Mucosa of stomach (tissue), 1 donor: ENCODE results near the gene PKHD1.
"Not testable (repeated sequence)": the region's sequence is repeated elsewhere in the genome, so short reads cannot be mapped to it uniquely, and the experiment has no call there.

Experiments
- H3K27me3 ChIP-seq: one replicate; pipeline ENCODE4 v1.7.0; 2013; ENCODE audit warnings: mild to moderate bottlenecking, low read length; ENCODE audit not compliant: control insufficient read depth, insufficient read depth
- H3K36me3 ChIP-seq: one replicate; pipeline ENCODE4 v1.7.0; 2013; ENCODE audit warnings: low read length; ENCODE audit not compliant: control insufficient read depth, insufficient read depth
- H3K4me1 ChIP-seq: one replicate; pipeline ENCODE4 v1.7.0; 2013; ENCODE audit warnings: mild to moderate bottlenecking, low read length; ENCODE audit not compliant: control insufficient read depth, insufficient read depth
- H3K4me3 ChIP-seq: one replicate; pipeline ENCODE4 v1.7.0; 2013; ENCODE audit warnings: low read length
- H3K9ac ChIP-seq: one replicate; pipeline ENCODE4 v1.7.0; 2013; ENCODE audit warnings: mild to moderate bottlenecking, low read length, moderate library complexity
- H3K9me3 ChIP-seq: one replicate; pipeline ENCODE4 v1.7.0; 2013; ENCODE audit warnings: mild to moderate bottlenecking, low read length, moderate library complexity; ENCODE audit not compliant: control insufficient read depth
- donor health status: Pancreatic carcinoma.

PKHD1 gene

GRCh38 chr6:51856508-51856907 lies 230.9 kb downstream of the PKHD1 start:
- Histone ChIP-seq H3K27me3 (no peaks in the 10 kb centered on the region), H3K9ac (no peak overlapping the region), H3K4me1 (peaks cover 10% of the 10 kb centered on the region), H3K4me3 (no peak overlapping the region), H3K36me3 (no peaks in the 10 kb centered on the region), H3K9me3 (no peaks in the 10 kb centered on the region)

GRCh38 chr6:51855310-51856082 lies 231.9 kb downstream of the PKHD1 start:
- H3K36me3 ChIP-seq, result no peaks in the 10 kb centered on the region
- no peaks in the 10 kb centered on the region for H3K27me3 ChIP-seq
- H3K9ac ChIP-seq, result no peak overlapping the region
- no peak overlapping the region for H3K4me3 ChIP-seq
- H3K9me3 ChIP-seq, result no peaks in the 10 kb centered on the region
- H3K4me1 ChIP-seq, result peaks cover 10% of the 10 kb centered on the region

- Histone ChIP-seq H3K4me1 (peaks cover 6% of the 10 kb centered on the region), H3K4me3 (no peak overlapping the region), H3K9me3 (no peaks in the 10 kb centered on the region), H3K9ac (no peak overlapping the region), H3K27me3 (no peaks in the 10 kb centered on the region), H3K36me3 (no peaks in the 10 kb centered on the region)
Observed at GRCh38 chr6:51854876-51855275, 232.5 kb downstream of the PKHD1 start.

- H3K9me3 ChIP-seq, result no peaks in the 10 kb centered on the region
- H3K36me3 ChIP-seq, result no peaks in the 10 kb centered on the region
- H3K27me3 ChIP-seq, result no peaks in the 10 kb centered on the region
- no peak overlapping the region for H3K4me3 ChIP-seq
- peaks cover 6% of the 10 kb centered on the region for H3K4me1 ChIP-seq
- H3K9ac ChIP-seq, result no peak overlapping the region
Observed at GRCh38 chr6:51854347-51854746, 233.1 kb downstream of the PKHD1 start.

GRCh38 chr6:51853109-51853508 lies 234.3 kb downstream of the PKHD1 start:
- H3K36me3 ChIP-seq, result not testable (repeated sequence)

GRCh38 chr6:51846531-51846930 lies 240.9 kb downstream of the PKHD1 start:
- Histone ChIP-seq H3K9me3 (no peaks in the 10 kb centered on the region), H3K4me3 (no peak overlapping the region), H3K4me1 (no peaks in the 10 kb centered on the region), H3K9ac (no peak overlapping the region), H3K27me3 (no peaks in the 10 kb centered on the region), H3K36me3 (no peaks in the 10 kb centered on the region)

More at GRCh38 chr6:51853109-51853508, 234.3 kb downstream of the PKHD1 start:
- H3K9me3 ChIP-seq, H3K9ac ChIP-seq, H3K27me3 ChIP-seq, H3K4me3 ChIP-seq, H3K4me1 ChIP-seq: not testable (repeated sequence)

GRCh38 chr6:51844336-51844735 lies 243.1 kb downstream of the PKHD1 start:
- Histone ChIP-seq H3K9me3 (no peaks in the 10 kb centered on the region), H3K36me3 (no peaks in the 10 kb centered on the region), H3K4me3 (no peak overlapping the region), H3K9ac (no peak overlapping the region), H3K27me3 (no peaks in the 10 kb centered on the region), H3K4me1 (no peaks in the 10 kb centered on the region)

GRCh38 chr6:51843456-51844056 lies 243.9 kb downstream of the PKHD1 start:
- H3K36me3 ChIP-seq, result no peaks in the 10 kb centered on the region
- H3K9ac ChIP-seq, result no peak overlapping the region
- no peak overlapping the region for H3K4me3 ChIP-seq
- H3K9me3 ChIP-seq, result no peaks in the 10 kb centered on the region
- no peaks in the 10 kb centered on the region for H3K27me3 ChIP-seq
- H3K4me1 ChIP-seq, result no peaks in the 10 kb centered on the region

GRCh38 chr6:51842804-51843378 lies 244.5 kb downstream of the PKHD1 start:
- Histone ChIP-seq H3K9me3 (no peaks in the 10 kb centered on the region), H3K4me3 (no peak overlapping the region), H3K27me3 (no peaks in the 10 kb centered on the region), H3K36me3 (no peaks in the 10 kb centered on the region), H3K9ac (no peak overlapping the region), H3K4me1 (no peaks in the 10 kb centered on the region)

- Histone ChIP-seq H3K9me3 (no peaks in the 10 kb centered on the region), H3K27me3 (no peaks in the 10 kb centered on the region), H3K36me3 (no peaks in the 10 kb centered on the region), H3K4me3 (no peak overlapping the region), H3K4me1 (no peaks in the 10 kb centered on the region), H3K9ac (no peak overlapping the region)
Observed at GRCh38 chr6:51842061-51842803, 245.2 kb downstream of the PKHD1 start.

- no peaks in the 10 kb centered on the region for H3K27me3 ChIP-seq
- H3K4me3 ChIP-seq, result no peak overlapping the region
- no peaks in the 10 kb centered on the region for H3K36me3 ChIP-seq
- no peaks in the 10 kb centered on the region for H3K4me1 ChIP-seq
- no peaks in the 10 kb centered on the region for H3K9me3 ChIP-seq
- no peak overlapping the region for H3K9ac ChIP-seq
Observed at GRCh38 chr6:51841626-51842025, 245.8 kb downstream of the PKHD1 start.
